ACC112 (cell line): Measurements from ENCODE around the gene CPT1B.

Source experiments
- H2AFZ ChIP-seq: fragments of 200-600 bp; sonication (generic); one replicate; pipeline ENCODE4 v1.6.0; 2017; ENCODE audit warnings: antibody characterized with exemption, low read length; ENCODE audit not compliant: unreplicated experiment
- H3K27ac ChIP-seq: fragments of 200-600 bp; sonication (generic); 2 replicates; pipeline ENCODE4 v1.5.1; 2014; ENCODE audit warnings: low read depth, mild to moderate bottlenecking, antibody characterized with exemption, low read length, moderate library complexity
- H3K27me3 ChIP-seq: fragments of 200-600 bp; sonication (generic); 2 replicates; pipeline ENCODE4 v1.6.1; 2014; ENCODE audit warnings: mild to moderate bottlenecking, antibody characterized with exemption, low read length, moderate library complexity, mixed read lengths; ENCODE audit not compliant: insufficient read depth
- H3K36me3 ChIP-seq: fragments of 200-600 bp; sonication (generic); 2 replicates; pipeline ENCODE4 v1.6.1; 2016; ENCODE audit warnings: mild to moderate bottlenecking, antibody characterized with exemption, low read length, moderate library complexity, mixed read lengths; ENCODE audit not compliant: insufficient read depth
- H3K4me1 ChIP-seq: fragments of 200-600 bp; sonication (generic); one replicate; pipeline ENCODE4 v1.6.1; 2016; ENCODE audit warnings: low read length, mixed read lengths; ENCODE audit not compliant: insufficient read depth, unreplicated experiment, control insufficient read depth
- H3K4me3 ChIP-seq: fragments of 200-600 bp; sonication (generic); 2 replicates; pipeline ENCODE4 v1.5.1; 2014; ENCODE audit warnings: mild to moderate bottlenecking, low read depth, low read length
- H3K79me2 ChIP-seq: fragments of 200-600 bp; sonication (generic); one replicate; pipeline ENCODE4 v1.6.0; 2016; ENCODE audit warnings: low read length; ENCODE audit not compliant: control insufficient read depth, unreplicated experiment, insufficient read depth

CPT1B gene

DNA sequence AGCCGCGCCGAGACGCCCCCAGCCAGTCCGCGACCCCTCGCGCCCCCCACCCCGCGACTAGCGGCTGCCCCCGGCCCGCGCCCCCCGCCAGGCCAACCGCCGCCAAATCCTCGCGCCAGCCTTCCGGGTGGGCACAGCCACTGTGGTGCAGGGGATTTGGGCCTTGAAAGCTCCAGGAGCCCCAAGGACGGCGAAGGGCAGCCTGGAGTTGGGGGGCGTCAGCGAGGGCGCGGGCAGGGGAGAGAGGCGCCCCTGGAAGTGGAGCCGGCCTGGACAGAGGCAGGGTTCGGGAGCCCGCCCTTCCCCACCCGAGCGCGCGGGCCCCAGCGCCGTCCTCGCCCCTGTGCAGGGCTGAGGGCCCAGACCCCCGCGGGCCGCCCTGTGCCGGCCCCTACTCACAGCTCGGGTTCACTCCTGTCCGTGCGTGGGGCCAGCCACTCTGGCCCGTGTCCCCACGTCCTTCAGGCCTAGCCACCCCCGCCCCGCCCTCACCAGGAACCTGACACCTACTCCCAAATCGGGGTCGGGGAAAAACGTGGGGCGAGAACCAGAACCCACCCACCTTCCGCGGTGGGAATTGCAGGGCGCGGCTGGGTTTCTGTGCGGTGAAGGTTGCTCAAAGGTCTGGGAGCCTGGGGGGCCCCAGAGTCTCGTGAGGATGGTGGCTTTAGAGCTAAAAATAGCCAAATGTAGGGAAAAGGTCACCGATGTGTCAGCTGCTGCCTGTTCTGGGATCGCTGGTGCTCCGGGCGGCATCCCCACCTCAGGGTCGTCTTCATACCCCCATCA is at the start of gene CPT1B:
Gene CPT1B (minus strand): TSS at position 441 of the 789 bp plus-strand sequence. CDS start 512 bp downstream, outside the sequence.
- Histone ChIP-seq H3K36me3 (no peaks in the 10 kb centered on the region), H3K79me2 (no peaks in the 10 kb centered on the region), H3K4me3 (no peak within 1 kb of the TSS), H3K27ac (no peak within 1 kb of the TSS), H2AFZ (no peak within 1 kb of the TSS), H3K4me1 (peaks cover 5% of the 10 kb centered on the region), H3K27me3 (no peaks in the 10 kb centered on the region)

DNA sequence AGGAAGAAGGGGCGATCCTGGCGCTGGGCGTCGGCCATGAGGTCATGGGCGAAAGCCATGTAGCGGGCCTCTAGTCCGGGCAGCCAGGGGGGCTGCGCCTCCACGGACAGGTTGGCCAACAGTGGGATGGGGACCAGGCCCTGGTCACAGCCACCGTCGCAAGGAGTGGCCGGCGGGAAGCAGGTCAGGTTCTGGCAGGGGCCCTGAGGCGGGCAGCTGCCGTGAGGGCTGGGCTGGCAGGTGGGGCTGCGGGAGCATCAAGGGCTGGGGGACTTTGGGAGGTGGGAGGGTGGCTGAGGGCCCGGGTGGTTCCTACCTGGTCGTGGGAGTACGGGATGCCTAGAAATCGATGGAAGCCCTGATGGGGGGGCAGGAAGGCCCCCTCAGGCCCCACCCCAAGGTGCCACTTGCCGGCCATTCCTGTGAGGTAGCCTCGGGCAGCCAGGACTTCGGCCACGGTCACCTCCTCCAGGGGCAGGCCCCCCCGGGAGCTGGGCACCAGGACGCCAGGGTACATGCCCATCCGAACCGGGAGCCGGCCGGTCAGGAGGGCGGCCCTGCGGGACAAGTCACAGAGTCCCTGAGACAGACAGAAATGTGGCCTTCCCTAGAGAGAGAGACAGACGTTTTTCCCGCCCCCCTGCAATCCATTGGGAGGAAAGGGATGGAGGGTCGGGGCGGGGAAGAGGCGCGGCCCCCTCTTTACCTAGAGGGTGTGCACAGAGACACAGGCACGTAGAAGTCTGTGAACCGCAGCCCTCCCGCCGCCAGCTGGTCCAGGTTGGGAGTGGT is 48.8 kb upstream of the CPT1B start:
- no peaks in the 10 kb centered on the region for H3K27me3 ChIP-seq
- no peak overlapping the region for H3K27ac ChIP-seq
- H3K4me1 ChIP-seq = peaks cover under 1% of the 10 kb centered on the region
- no peaks in the 10 kb centered on the region for H3K79me2 ChIP-seq
- no peak overlapping the region for H2AFZ ChIP-seq
- H3K36me3 ChIP-seq = no peaks in the 10 kb centered on the region
- H3K4me3 ChIP-seq = peak overlapping the region; percentile 89

DNA sequence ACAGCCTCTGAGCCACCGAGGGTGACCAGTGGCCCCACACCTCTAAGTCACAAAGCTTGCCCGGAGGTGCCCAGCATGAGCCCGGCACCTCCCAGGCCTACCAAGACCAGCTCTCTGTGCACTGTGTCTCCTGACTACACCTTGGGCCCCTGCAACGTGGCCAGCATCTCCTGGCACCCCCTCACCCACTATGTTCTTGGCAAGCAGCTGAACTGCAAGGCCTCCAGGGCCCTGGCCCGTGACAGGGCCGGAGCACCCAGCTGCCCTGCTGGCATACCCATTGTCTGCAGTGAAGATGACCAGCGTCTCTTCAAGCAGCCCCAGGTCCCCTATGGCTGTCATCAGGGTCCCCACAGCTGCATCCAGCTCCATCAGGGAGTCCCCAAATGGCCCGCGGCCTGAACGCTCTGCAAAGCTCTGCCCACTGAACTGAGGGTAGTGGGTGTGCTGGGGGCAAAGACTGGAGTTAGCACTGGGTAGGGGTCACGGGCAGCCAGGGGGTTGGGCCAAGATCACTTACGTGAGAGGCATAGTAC is 48.2 kb upstream of the CPT1B start:
- Histone ChIP-seq H3K4me3 (no peak overlapping the region), H3K4me1 (peaks cover 6% of the 10 kb centered on the region), H3K27me3 (no peaks in the 10 kb centered on the region), H3K79me2 (no peaks in the 10 kb centered on the region), H2AFZ (no peak overlapping the region), H3K36me3 (no peaks in the 10 kb centered on the region), H3K27ac (no peak overlapping the region)

DNA sequence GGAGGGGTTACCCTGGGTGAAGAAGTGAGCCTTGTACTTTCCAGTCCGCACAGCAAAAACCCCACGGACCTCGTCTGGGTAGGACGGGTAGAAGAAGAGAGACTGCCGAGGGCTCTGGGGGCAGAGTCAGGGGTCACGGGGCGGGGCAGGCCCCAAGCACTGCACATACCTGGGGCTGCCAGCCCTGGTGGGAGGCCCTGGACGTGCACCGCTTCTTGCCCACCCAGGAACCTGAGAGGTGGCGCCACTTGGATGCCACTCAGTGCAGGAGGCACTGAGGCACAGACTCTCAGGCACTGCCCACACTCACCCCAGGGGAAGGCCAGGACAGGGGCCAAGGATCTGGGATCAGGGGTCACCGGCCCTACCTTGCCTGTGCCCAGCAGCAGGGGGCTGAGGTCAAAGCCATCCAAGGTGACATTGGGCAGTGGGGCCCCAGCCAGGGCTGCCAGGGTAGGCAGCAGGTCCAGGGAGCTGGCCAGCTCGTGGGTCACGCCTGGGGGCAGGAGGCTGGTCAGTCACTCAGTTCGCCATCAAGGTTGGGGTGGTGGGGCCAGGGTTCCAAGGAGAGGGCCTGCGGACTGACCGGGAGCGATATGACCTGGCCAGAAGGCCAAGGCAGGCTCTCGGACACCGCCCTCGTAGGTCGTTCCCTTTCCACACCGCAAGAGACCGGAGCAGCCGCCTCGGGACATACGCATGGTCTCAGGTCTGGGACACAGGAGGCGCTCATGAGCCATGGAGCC is 47.5 kb upstream of the CPT1B start:
- H2AFZ ChIP-seq = no peak overlapping the region
- H3K4me1 ChIP-seq = peaks cover 12% of the 10 kb centered on the region

DNA sequence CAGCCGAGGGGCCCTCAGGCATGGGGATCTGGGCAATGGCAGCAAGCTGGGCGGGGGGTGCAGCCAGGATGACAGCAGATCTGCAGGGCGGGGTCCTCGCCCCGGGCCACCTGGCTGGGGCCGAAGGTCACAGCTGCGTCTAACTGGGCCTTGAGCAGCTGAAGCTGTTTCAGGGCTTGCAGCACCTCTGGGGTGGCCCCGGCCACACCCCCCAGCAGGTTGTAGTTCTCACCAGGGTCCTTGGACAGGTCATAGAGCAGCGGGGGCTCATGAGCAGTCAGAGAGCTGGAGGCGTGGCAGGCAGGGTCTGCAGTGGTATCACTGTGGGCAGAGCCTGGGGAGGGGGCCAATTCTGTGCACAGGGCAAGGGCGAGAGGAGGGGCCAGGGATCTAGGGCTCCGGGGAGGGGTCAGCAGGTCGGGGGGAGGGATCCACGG is 46.9 kb upstream of the CPT1B start:
- Histone ChIP-seq H3K4me3 (no peak overlapping the region), H3K4me1 (peaks cover 14% of the 10 kb centered on the region), H3K79me2 (no peaks in the 10 kb centered on the region), H3K27me3 (no peaks in the 10 kb centered on the region), H2AFZ (no peak overlapping the region), H3K36me3 (no peaks in the 10 kb centered on the region), H3K27ac (no peak overlapping the region)

More for the DNA sequence above, 47.5 kb upstream of the CPT1B start:
- Histone ChIP-seq H3K27ac (no peak overlapping the region), H3K4me3 (no peak overlapping the region), H3K79me2 (no peaks in the 10 kb centered on the region), H3K36me3 (no peaks in the 10 kb centered on the region), H3K27me3 (no peaks in the 10 kb centered on the region)

DNA sequence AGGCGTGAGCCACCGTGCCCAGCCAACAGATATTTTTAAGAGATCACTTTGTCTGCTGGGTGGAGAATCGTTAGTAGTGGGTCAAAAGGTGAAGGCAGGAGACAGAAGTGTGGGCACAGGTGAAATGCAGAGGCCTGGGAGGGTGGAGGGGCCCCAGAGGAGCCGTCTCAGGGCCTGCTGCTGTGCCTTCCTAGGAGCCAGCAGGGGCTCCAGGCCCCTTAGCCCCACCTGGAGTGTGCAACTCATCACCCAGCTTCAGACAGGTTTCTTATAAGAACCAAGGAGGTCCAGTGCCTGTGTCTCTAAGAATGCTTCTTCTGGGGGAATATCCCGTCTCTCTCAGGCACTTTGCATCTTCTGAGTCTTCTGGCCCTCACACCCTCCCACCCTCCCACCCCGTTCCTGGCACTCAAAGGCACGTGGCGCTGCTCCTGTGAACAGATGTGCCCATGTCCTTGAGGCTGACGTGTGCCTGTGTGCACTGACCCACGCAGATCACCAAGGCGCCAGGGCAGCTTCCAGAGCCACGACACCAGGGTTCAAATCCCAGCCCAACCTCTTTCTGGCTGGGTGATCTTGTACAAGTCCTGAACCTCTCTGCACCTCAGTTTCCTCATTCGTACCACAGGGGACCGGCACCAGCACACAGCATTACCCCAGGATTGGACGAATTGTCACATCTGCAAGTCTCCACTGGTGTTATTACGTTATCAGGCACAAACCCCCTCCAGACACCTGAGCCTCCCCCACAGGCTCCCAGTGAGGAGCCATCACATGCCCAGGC is 46.3 kb upstream of the CPT1B start:
- H2AFZ ChIP-seq = no peak overlapping the region
- H3K4me3 ChIP-seq = no peak overlapping the region
- no peaks in the 10 kb centered on the region for H3K27me3 ChIP-seq
- no peaks in the 10 kb centered on the region for H3K79me2 ChIP-seq
- no peak overlapping the region for H3K27ac ChIP-seq
- H3K4me1 ChIP-seq = peaks cover 14% of the 10 kb centered on the region
- no peaks in the 10 kb centered on the region for H3K36me3 ChIP-seq

DNA sequence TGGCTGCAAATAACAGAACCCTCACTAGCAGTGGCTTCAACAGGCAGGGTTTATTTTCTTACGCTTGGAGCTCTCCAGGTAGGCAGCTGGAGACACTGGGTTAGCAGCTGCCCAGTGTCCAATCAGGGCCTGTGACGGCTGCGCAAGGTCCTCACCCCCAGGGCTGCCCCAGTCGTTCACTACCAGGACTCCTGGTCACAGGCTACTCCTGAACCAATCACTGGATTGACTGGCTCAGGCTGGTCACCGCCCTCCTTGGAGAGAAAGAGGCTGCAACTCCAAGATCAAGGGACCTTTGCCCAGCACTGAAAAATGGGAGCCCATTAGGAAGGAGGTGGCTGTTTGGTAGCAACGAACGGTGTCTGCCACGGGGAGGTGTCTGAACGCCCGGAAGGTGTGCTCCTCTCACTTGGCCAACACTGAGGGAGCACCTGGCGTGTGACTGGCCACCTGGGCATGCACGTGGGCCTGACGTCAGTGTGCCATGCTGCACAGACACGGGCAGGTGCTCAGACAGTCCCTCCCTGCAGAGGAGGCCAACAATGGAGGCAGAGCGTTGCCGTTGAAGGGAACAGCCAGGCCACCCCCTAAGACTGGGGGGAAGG is 44.6 kb upstream of the CPT1B start:
- no peak overlapping the region for H2AFZ ChIP-seq
- H3K27ac ChIP-seq = no peak overlapping the region

DNA sequence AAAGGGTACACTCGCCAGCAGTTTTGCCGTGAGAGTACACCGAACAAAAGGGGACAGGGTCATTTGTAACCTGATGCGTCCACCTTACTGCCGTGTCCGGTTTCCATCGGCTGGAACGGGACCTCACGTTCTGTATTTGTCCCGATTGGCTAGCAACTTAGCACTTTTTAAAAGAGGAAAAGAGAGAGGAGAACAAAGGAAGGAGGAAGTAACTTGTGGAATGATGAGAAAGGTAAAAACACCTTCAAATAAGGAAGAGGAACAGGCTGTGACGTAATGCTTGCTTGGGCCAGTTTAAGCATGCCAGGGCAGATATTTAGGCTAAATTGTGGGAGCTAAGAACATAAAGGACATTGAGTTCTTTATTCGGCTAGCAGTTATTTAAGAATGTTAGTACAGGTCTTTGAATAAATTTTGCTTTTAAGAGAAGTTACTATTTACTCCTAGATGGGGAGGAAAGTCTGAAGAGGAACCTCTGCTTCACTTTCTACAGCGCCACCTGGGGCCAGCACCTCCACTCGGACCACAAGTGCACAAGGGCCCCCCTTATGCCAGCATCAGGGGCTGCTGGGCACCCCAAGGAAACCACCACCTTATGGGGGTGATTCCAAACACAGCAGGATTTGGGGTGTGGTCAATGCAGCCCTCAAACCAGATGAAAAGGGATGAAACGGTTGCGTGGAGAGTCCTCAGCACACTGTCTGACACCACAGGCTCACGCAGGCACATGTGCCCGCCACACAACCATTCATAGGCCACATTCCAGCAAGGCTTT is 43.9 kb upstream of the CPT1B start:
- Histone ChIP-seq H3K4me1 (peaks cover 14% of the 10 kb centered on the region), H2AFZ (no peak overlapping the region), H3K79me2 (no peaks in the 10 kb centered on the region), H3K27ac (no peak overlapping the region), H3K36me3 (no peaks in the 10 kb centered on the region), H3K4me3 (peak overlapping the region; percentile 65), H3K27me3 (no peaks in the 10 kb centered on the region)

More for the DNA sequence above, 44.6 kb upstream of the CPT1B start:
- H3K27me3 ChIP-seq = no peaks in the 10 kb centered on the region
- no peak overlapping the region for H3K4me3 ChIP-seq
- H3K4me1 ChIP-seq = peaks cover 14% of the 10 kb centered on the region
- H3K36me3 ChIP-seq = no peaks in the 10 kb centered on the region
- H3K79me2 ChIP-seq = no peaks in the 10 kb centered on the region

DNA sequence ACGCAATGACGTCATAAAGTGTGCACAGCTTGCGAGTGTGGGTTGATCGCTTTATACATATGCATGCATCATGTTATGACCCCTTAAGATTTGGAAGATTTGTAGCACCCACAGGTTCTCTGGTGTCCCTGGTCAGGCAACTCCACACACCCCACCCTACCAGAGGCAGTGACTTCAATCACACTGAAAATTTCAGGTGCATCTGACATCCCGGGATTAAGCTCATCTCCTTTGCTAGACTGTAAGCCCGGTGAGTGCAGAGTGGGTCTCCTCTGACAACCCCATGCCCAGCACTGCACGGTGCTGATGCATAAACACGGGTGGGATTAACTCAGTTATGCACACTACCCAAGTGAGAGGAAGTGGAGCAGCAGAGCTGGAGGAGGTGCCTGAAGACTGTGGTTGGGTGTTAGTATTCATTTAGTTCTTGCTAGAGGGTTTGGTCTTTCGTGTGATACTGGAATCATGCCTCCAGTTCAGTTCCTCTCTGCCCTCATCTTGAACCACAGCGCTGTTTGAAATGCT is 43.2 kb upstream of the CPT1B start:
- no peak overlapping the region for H2AFZ ChIP-seq
- H3K79me2 ChIP-seq = no peaks in the 10 kb centered on the region
- H3K27ac ChIP-seq = no peak overlapping the region
- peak overlapping the region; percentile 65 for H3K4me3 ChIP-seq
- H3K36me3 ChIP-seq = no peaks in the 10 kb centered on the region
- H3K27me3 ChIP-seq = no peaks in the 10 kb centered on the region
- peaks cover 14% of the 10 kb centered on the region for H3K4me1 ChIP-seq
